H1 (cell line): ENCODE measurements around the gene PPP2R3C. TPM values are rescaled to one million over a fixed set of nuclear protein-coding genes. Genes with fewer than 3 reads are reported as not detected.

Source experiments
- CHD2 ChIP-seq: IDR thresholded peaks from 2 replicates; pipeline ENCODE4 v1.6.1; 2012; ENCODE audit warnings: low read length, improper control_type of control experiment
- JUN ChIP-seq: IDR thresholded peaks from 2 replicates; pipeline ENCODE4 v1.6.1; 2011; ENCODE audit warnings: low read depth, mild to moderate bottlenecking, improper control_type of control experiment, low read length
- KDM4A ChIP-seq: IDR thresholded peaks from one replicate; pipeline ENCODE4 v1.7.1; 2012; ENCODE audit warnings: low read depth, mild to moderate bottlenecking, moderate library complexity, low read length, inconsistent platforms; ENCODE audit not compliant: severe bottlenecking
- SIRT6 ChIP-seq: IDR thresholded peaks from one replicate; pipeline ENCODE4 v1.7.1; 2012; ENCODE audit warnings: low read length, inconsistent platforms
- SRF ChIP-seq: IDR thresholded peaks from 2 replicates; pipeline ENCODE4 v1.6.1; 2011; ENCODE audit warnings: mild to moderate bottlenecking, low read depth, low read length, moderate library complexity
- polyA plus RNA-seq, 7 experiments: library from polyadenylated mRNA; depleted of rRNA in 3 of 7; stranded (reverse) in 5 of 7; unstranded in 2 of 7; fragments of >200 nt in 5 of 7; fragments of 200-250 nt in 2 of 7; gene quantifications; 1 replicate in 5 of 7; 2 replicates in 1 of 7; 4 replicates in 1 of 7; pipeline versions ENCODE4 v1.2.1 to v1.2.3, GENCODE V29; 2011 to 2013; ENCODE audit warnings: missing spikeins in 2 of 7, mixed read lengths in 2 of 7
- total RNA-seq: library from RNA; stranded (reverse); fragmentation: NEBNext Ultra II Directional; extraction: Animal tissue kit (Norgen Biotek cat#: 25700); gene quantifications from 2 replicates; pipeline ENCODE4 v1.2.1, GENCODE V29; 2021

Gene PPP2R3C
- total and polyA plus RNA-seq, 2 of the 8 experiments (the other 6 are each of a cell fraction or from before 2014, with no cell fraction given) = 7.1 to 26.7 TPM

DNA sequence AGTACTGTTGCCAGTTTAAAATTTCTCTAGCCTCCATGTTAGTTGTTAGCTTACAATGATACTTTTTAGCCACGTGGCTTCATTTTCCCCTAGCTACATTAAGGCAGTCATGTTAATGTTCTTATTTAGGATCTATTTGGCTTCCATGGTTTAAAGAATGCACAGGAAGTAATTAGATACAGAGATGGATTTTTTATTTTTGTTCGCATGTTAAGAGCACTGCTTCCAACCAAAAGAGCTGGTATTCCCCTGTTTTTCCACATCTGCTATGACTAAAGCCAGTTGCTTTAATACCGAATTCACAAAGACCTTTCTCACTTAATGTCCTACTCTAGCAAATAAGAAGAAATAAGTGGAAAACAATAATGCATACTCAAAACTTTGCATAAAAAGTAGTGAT, 45.7 kb upstream of the PPP2R3C start (continued):
- TF ChIP-seq SIRT6 (no peak), JUN (no peak), SRF (no peak), CHD2 (no peak), KDM4A (no peak)
- TF ChIP-seq, all 59 proteins: peak for 0
